Neural progenitor cell (in vitro differentiated cells): Measurements from ENCODE around the gene MARK4. TPM values are rescaled to one million over a fixed set of nuclear protein-coding genes. Genes with fewer than 3 reads are reported as not detected.
A peak's percentile ranks its signal among the peaks of the same experiment; 100 is the strongest.

ENCODE experiments used
- DNase-seq: peaks from one replicate; pipeline ENCODE4 v3.0.0-alpha.2; 2016; ENCODE audit warnings: low spot score
- H2AFZ ChIP-seq: fragments of 200-600 bp; sonication (generic); replicated peaks from 2 replicates; pipeline ENCODE4 v1.6.1; 2016; ENCODE audit warnings: antibody characterized with exemption
- H3F3A ChIP-seq: fragments of 200-600 bp; sonication (generic); 2 replicates; pipeline ENCODE4 v1.6.1; 2016; ENCODE audit warnings: antibody characterized with exemption, low read depth
- H3K27ac ChIP-seq: fragments of 200-600 bp; sonication (generic); 2 replicates; pipeline ENCODE4 v1.5.1; 2016; ENCODE audit warnings: mild to moderate bottlenecking
- H3K27me3 ChIP-seq: fragments of 200-600 bp; sonication (generic); 2 replicates; pipeline ENCODE4 v1.6.1; 2016; ENCODE audit warnings: mild to moderate bottlenecking, moderate library complexity
- H3K36me3 ChIP-seq: fragments of 200-600 bp; sonication (generic); 2 replicates; pipeline ENCODE4 v1.5.1; 2016
- H3K4me1 ChIP-seq: fragments of 200-600 bp; sonication (generic); 2 replicates; pipeline ENCODE4 v1.6.1; 2016; ENCODE audit warnings: mixed run types
- H3K4me2 ChIP-seq: fragments of 200-600 bp; sonication (generic); 2 replicates; pipeline ENCODE4 v1.6.1; 2016
- H3K4me3 ChIP-seq: fragments of 200-600 bp; sonication (generic); 2 replicates; pipeline ENCODE4 v1.5.1; 2016
- H3K79me2 ChIP-seq: fragments of 200-600 bp; sonication (generic); 2 replicates; pipeline ENCODE4 v1.6.1; 2016; ENCODE audit warnings: low read depth
- H3K9ac ChIP-seq: fragments of 200-600 bp; sonication (generic); 2 replicates; pipeline ENCODE4 v1.6.1; 2016
- H3K9me3 ChIP-seq: fragments of 200-600 bp; sonication (generic); 2 replicates; pipeline ENCODE4 v1.5.1; 2016; ENCODE audit warnings: low read depth
- H4K20me1 ChIP-seq: fragments of 200-600 bp; sonication (generic); 2 replicates; pipeline ENCODE4 v1.6.1; 2016; ENCODE audit warnings: low read depth
- H3K27ac Mint-ChIP-seq: 3 replicates; pipeline ENCODE4 v1.8.0; 2021; ENCODE audit warnings: mixed read lengths
- H3K27me3 Mint-ChIP-seq: 2 replicates; pipeline ENCODE4 v1.8.0; 2022; ENCODE audit warnings: low read depth, mild to moderate bottlenecking, inconsistent platforms, moderate library complexity, mixed read lengths; ENCODE audit not compliant: insufficient read depth
- H3K36me3 Mint-ChIP-seq: 3 replicates; pipeline ENCODE4 v1.8.0; 2021; ENCODE audit warnings: mixed read lengths
- H3K4me1 Mint-ChIP-seq: 3 replicates; pipeline ENCODE4 v1.8.0; 2021; ENCODE audit warnings: mixed read lengths
- H3K4me3 Mint-ChIP-seq: 3 replicates; pipeline ENCODE4 v1.8.0; 2021; ENCODE audit warnings: mild to moderate bottlenecking, moderate library complexity, mixed read lengths
- H3K9me3 Mint-ChIP-seq: 3 replicates; pipeline ENCODE4 v1.8.0; 2020; ENCODE audit warnings: mixed read lengths
- EZH2 ChIP-seq: fragments of 200-600 bp; sonication (generic); IDR thresholded peaks from 2 replicates; pipeline ENCODE4 v1.6.1; 2017; ENCODE audit warnings: antibody characterized with exemption, mild to moderate bottlenecking, moderate library complexity
- EZH2phosphoT487 ChIP-seq: fragments of 200-600 bp; sonication (generic); IDR thresholded peaks from 2 replicates; pipeline ENCODE4 v1.6.1; 2017; ENCODE audit warnings: antibody characterized with exemption
- total RNA-seq: library from RNA; depleted of rRNA; stranded (reverse); fragments of >200 nt; gene quantifications from 2 replicates; pipeline ENCODE4 v1.2.3, GENCODE V29; 2015; ENCODE audit warnings: low replicate concordance
- TF ChIP-seq, protein P1 (sequence below): fragments of 200-600 bp; sonication (generic); IDR thresholded peaks from 2 replicates; pipeline ENCODE4 v1.5.1; 2017; ENCODE audit warnings: antibody characterized with exemption, mild to moderate bottlenecking

The MARK4 gene
- total RNA-seq, 1 donor from 2014 or later = 22.8 TPM

DNA sequence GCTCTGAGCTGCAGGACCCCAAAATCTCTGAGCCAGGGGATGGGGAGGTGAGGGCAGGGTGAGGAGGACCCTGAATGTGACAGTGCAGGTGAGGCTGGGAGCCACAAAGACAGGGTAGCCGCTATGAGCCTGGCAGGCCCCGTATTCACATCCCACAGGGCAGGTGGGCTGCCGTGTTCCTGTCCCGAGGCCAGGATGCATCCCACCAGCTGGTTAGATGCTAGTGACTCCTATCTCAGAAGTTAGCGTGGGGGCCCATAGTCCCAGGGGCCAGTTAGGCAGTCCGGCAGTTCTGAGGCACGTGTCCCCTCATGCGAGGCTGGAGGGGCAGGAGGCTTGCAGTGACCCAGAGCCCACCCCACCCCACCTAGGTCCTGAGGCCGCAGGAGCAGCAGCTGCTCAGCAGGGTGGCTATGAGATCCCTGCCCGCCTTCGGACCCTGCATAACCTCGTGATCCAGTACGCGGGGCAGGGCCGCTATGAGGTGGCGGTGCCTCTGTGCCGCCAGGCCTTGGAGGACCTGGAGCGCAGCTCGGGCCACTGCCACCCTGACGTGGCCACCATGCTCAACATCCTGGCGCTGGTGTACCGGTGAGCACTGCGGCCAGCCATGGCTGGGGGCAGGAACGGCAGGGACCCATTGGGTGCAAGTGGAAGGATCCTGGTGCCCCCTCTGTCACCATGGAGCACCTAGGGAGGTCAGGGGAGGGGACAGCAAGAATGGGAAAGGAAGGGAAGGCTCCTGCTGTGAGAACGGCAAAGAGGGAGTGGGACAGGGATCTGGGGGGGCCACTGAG is 96.7 kb downstream of the MARK4 start:
- H3K36me3 ChIP-seq = no peaks in the 10 kb centered on the region
- no peak overlapping the region for H3K27ac Mint-ChIP-seq
- no peak overlapping the region for H2AFZ ChIP-seq
- H3K27ac ChIP-seq = no peak overlapping the region
- H3K36me3 Mint-ChIP-seq = peaks cover 6% of the 10 kb centered on the region
- H3K27me3 ChIP-seq = peaks cover 24% of the 10 kb centered on the region
- DNase-seq = no peak
- H3F3A ChIP-seq = no peaks in the 10 kb centered on the region
- TF ChIP-seq, protein P1, sequence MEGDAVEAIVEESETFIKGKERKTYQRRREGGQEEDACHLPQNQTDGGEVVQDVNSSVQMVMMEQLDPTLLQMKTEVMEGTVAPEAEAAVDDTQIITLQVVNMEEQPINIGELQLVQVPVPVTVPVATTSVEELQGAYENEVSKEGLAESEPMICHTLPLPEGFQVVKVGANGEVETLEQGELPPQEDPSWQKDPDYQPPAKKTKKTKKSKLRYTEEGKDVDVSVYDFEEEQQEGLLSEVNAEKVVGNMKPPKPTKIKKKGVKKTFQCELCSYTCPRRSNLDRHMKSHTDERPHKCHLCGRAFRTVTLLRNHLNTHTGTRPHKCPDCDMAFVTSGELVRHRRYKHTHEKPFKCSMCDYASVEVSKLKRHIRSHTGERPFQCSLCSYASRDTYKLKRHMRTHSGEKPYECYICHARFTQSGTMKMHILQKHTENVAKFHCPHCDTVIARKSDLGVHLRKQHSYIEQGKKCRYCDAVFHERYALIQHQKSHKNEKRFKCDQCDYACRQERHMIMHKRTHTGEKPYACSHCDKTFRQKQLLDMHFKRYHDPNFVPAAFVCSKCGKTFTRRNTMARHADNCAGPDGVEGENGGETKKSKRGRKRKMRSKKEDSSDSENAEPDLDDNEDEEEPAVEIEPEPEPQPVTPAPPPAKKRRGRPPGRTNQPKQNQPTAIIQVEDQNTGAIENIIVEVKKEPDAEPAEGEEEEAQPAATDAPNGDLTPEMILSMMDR = no peak
- TF ChIP-seq EZH2phosphoT487 (no peak), EZH2 (no peak)
- peaks cover 4% of the 10 kb centered on the region for H3K4me1 Mint-ChIP-seq
- H4K20me1 ChIP-seq = peaks cover 7% of the 10 kb centered on the region
- no peaks in the 10 kb centered on the region for H3K79me2 ChIP-seq
- H3K9me3 Mint-ChIP-seq = no peaks in the 10 kb centered on the region
- no peak overlapping the region for H3K4me3 Mint-ChIP-seq
- H3K4me2 ChIP-seq = no peak overlapping the region
- H3K9me3 ChIP-seq = no peaks in the 10 kb centered on the region
- peaks cover 8% of the 10 kb centered on the region for H3K27me3 Mint-ChIP-seq
- H3K4me3 ChIP-seq = no peak overlapping the region
- no peak overlapping the region for H3K9ac ChIP-seq
- no peaks in the 10 kb centered on the region for H3K4me1 ChIP-seq

DNA sequence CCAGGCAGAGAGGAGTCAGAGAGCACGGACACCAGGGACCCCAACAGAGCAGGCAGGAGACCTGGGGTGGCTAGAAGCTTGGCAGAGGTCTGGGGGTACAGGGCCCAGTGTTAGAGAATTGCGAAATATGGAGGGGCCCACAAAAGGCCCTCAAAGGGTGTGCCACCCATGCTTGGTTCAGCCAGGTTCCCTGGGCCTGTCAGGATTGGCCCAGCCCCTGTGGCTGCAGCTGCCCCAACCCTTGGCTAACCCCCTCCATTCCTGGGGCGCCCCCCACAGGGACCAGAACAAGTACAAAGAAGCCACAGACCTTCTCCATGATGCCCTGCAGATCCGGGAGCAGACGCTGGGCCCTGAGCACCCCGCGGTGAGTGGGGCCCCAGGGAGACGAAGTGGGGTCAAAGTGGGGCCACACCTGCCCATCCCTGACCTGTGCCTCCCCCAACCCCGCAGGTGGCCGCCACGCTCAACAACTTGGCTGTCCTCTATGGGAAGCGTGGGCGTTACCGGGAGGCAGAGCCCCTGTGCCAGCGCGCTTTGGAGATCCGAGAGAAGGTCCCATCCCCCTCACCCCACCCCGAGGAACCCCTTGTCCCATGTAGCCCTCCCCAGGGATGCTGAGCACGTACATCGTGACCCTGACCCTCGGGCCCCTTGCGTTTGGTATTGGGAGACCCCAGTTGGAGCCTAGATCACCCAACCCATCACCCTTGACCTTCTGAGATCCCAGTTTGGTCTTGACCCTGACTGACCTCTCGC is 97.5 kb downstream of the MARK4 start:
- peaks cover 7% of the 10 kb centered on the region for H4K20me1 ChIP-seq
- H3K9ac ChIP-seq = no peak overlapping the region
- DNase-seq = no peak
- H3K27ac ChIP-seq = no peak overlapping the region
- H3K4me1 ChIP-seq = no peaks in the 10 kb centered on the region
- Mint-ChIP-seq H3K9me3 (no peaks in the 10 kb centered on the region), H3K27me3 (peaks cover 10% of the 10 kb centered on the region), H3K27ac (no peak overlapping the region), H3K36me3 (peaks cover 10% of the 10 kb centered on the region), H3K4me3 (peak overlapping the region; percentile 12), H3K4me1 (peaks cover 4% of the 10 kb centered on the region)
- no peaks in the 10 kb centered on the region for H3F3A ChIP-seq
- no peaks in the 10 kb centered on the region for H3K9me3 ChIP-seq
- H2AFZ ChIP-seq = no peak overlapping the region
- TF ChIP-seq EZH2phosphoT487 (no peak), EZH2 (no peak)
- TF ChIP-seq, protein P1 = no peak
- peaks cover 16% of the 10 kb centered on the region for H3K27me3 ChIP-seq
- H3K36me3 ChIP-seq = no peaks in the 10 kb centered on the region
- no peak overlapping the region for H3K4me2 ChIP-seq
- H3K79me2 ChIP-seq = no peaks in the 10 kb centered on the region
- no peak overlapping the region for H3K4me3 ChIP-seq

DNA sequence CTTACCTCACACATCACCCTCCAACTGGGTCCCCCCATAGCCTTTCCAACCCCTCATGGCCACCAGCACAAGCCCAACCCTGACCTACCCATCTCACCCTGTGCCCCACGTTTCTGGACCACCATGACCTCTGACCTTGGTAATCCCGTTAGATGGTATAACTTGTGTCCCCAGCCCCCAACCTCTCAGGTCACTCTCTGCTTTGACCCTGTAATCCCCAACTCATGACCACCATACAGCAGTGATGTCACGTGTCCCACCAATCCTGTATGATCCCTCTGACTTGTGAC is 98.0 kb downstream of the MARK4 start:
- DNase-seq = no peak
- Histone ChIP-seq H3K4me3 (no peak overlapping the region), H3K79me2 (no peaks in the 10 kb centered on the region), H2AFZ (no peak overlapping the region), H3K27ac (no peak overlapping the region), H3K9ac (no peak overlapping the region), H4K20me1 (peaks cover 7% of the 10 kb centered on the region), H3K4me2 (no peak overlapping the region), H3K36me3 (no peaks in the 10 kb centered on the region), H3K9me3 (no peaks in the 10 kb centered on the region), H3K4me1 (no peaks in the 10 kb centered on the region), H3K27me3 (peaks cover 12% of the 10 kb centered on the region), H3F3A (no peaks in the 10 kb centered on the region)
- no peak for TF ChIP-seq EZH2phosphoT487
- TF ChIP-seq, protein P1 = no peak
- no peak for TF ChIP-seq EZH2
- Mint-ChIP-seq H3K4me3 (peak overlapping the region; percentile 12), H3K27me3 (peaks cover 10% of the 10 kb centered on the region), H3K36me3 (peaks cover 12% of the 10 kb centered on the region), H3K27ac (no peak overlapping the region), H3K4me1 (peaks cover 4% of the 10 kb centered on the region), H3K9me3 (no peaks in the 10 kb centered on the region)
